Measurements from ENCODE around the gene CD209. TPM values are rescaled to one million over a fixed set of nuclear protein-coding genes. Genes with fewer than 3 reads are reported as not detected.
A peak's percentile ranks its signal among the peaks of the same experiment; 100 is the strongest.
"Not testable (repeated sequence)": the region's sequence is repeated elsewhere in the genome, so short reads cannot be mapped to it uniquely, and the experiment has no call there.

The CD209 gene
- polyA plus RNA-seq, 3 donors = 1.1 to 2.1 (median 1.8) TPM

GRCh38 chr19:7795555-7796161, 48.3 kb upstream of the CD209 start:
- TF ChIP-seq, protein P1, sequence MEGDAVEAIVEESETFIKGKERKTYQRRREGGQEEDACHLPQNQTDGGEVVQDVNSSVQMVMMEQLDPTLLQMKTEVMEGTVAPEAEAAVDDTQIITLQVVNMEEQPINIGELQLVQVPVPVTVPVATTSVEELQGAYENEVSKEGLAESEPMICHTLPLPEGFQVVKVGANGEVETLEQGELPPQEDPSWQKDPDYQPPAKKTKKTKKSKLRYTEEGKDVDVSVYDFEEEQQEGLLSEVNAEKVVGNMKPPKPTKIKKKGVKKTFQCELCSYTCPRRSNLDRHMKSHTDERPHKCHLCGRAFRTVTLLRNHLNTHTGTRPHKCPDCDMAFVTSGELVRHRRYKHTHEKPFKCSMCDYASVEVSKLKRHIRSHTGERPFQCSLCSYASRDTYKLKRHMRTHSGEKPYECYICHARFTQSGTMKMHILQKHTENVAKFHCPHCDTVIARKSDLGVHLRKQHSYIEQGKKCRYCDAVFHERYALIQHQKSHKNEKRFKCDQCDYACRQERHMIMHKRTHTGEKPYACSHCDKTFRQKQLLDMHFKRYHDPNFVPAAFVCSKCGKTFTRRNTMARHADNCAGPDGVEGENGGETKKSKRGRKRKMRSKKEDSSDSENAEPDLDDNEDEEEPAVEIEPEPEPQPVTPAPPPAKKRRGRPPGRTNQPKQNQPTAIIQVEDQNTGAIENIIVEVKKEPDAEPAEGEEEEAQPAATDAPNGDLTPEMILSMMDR (IDR thresholded peaks at IDR 0.05) = no peak
- H3K9me3 ChIP-seq (replicated peaks in 1 of 2; ENCODE audit: control insufficient read depth in 1 of 2, insufficient read depth in 1 of 2, low read length in 2 of 2) = peaks cover 0 to 6% of the 10 kb centered on the region in 2 donors
- H3K27ac ChIP-seq (ENCODE audit: low read depth in 1 of 2, low read length in 2 of 2) = no peak overlapping the region
- H3K79me2 ChIP-seq (ENCODE audit: insufficient read depth, low read length) = no peaks in the 10 kb centered on the region
- Mint-ChIP-seq H3K4me1 (peaks cover 12% of the 10 kb centered on the region), H3K27me3 (ENCODE audit: low read depth in 3 of 3) (peaks cover 0 to 9% (median 7%) of the 10 kb centered on the region in 3 donors), H3K36me3 (peaks cover 3% of the 10 kb centered on the region in 2 donors), H3K27ac (no peak overlapping the region), H3K9me3 (peaks cover 0 to 15% (median 8%) of the 10 kb centered on the region in 7 donors), H3K4me3 (no peak overlapping the region)
- intact Hi-C loops (cut with micrococcal nuclease) = loop anchor here (5.0 kb wide), 2 partner anchors 48 to 108 kb away; partner anchors contain the start of gene CD209 (in 1 of the 2)
- H3K36me3 ChIP-seq (replicated peaks in 1 of 2; ENCODE audit: control insufficient read depth in 1 of 2, insufficient read depth in 2 of 2, low read length in 2 of 2) = no peaks in the 10 kb centered on the region
- H3K9ac ChIP-seq (ENCODE audit: insufficient read depth, low read length, poor library complexity, severe bottlenecking) = no peak overlapping the region
- no peaks in the 10 kb centered on the region for H4K20me1 ChIP-seq (ENCODE audit: insufficient read depth, low read length)
- no peak overlapping the region for H2AFZ ChIP-seq (ENCODE audit: insufficient read depth, low read depth, low read length, poor library complexity, severe bottlenecking)
- peaks cover 14 to 18% of the 10 kb centered on the region in 2 donors for H3K4me1 ChIP-seq (ENCODE audit: control insufficient read depth in 1 of 2, insufficient read depth in 2 of 2, low read length in 2 of 2)
- H3K4me3 ChIP-seq (replicated peaks in 1 of 3; ENCODE audit: low read depth in 2 of 3, low read length in 3 of 3) = no peak overlapping the region
- peaks cover 0 to 1% of the 10 kb centered on the region in 2 donors for H3K27me3 ChIP-seq (ENCODE audit: control insufficient read depth in 2 of 2, insufficient read depth in 2 of 2, low read length in 2 of 2)
- no CpG with 5 or more reads among the region's 8 CpGs for WGBS (ENCODE audit: insufficient coverage)
- no peak overlapping the region for H3K4me2 ChIP-seq (replicated peaks; ENCODE audit: extremely low read depth, low read length, poor library complexity, severe bottlenecking)
- DNase-seq = no peak

DNA sequence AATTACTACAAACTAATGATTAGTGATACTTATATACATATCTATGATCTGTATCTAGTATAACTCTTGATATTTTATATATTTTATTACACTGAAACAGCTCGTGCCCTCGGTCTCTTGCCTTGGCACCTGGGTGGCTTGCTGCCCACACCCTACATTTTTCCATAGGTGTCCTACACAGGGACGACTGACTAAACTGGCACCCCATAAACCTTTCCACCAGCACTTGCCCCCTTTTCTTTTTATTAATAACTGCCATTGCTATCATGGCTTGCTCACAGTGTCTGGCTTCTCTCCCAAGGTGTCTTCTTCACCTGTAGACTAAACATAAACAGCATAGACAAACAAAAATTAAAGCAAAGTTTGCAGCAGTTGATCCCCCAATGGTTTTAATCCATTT, 46.2 kb upstream of the CD209 start:
- H3K9me3 ChIP-seq (replicated peaks in 1 of 2; ENCODE audit: control insufficient read depth in 1 of 2, insufficient read depth in 1 of 2, low read length in 2 of 2) = peaks cover 0 to 3% of the 10 kb centered on the region in 2 donors
- H3K27ac ChIP-seq (ENCODE audit: low read depth in 1 of 2, low read length in 2 of 2) = no peak overlapping the region
- H3K27ac Mint-ChIP-seq = no peak overlapping the region
- H4K20me1 ChIP-seq (ENCODE audit: insufficient read depth, low read length) = no peaks in the 10 kb centered on the region
- no peak overlapping the region for H3K4me3 ChIP-seq (replicated peaks in 1 of 3; ENCODE audit: low read depth in 2 of 3, low read length in 3 of 3)
- WGBS (ENCODE audit: insufficient coverage) = 71% methylated on average over 1 of the region's 3 CpGs
- H3K36me3 Mint-ChIP-seq = peaks cover 3 to 6% of the 10 kb centered on the region in 2 donors
- H3K4me2 ChIP-seq (replicated peaks; ENCODE audit: extremely low read depth, low read length, poor library complexity, severe bottlenecking) = no peak overlapping the region
- H3K27me3 Mint-ChIP-seq (ENCODE audit: low read depth in 3 of 3) = peaks cover 12 to 30% (median 21%) of the 10 kb centered on the region in 3 donors
- H3K36me3 ChIP-seq (replicated peaks in 1 of 2; ENCODE audit: control insufficient read depth in 1 of 2, insufficient read depth in 2 of 2, low read length in 2 of 2) = no peaks in the 10 kb centered on the region
- intact Hi-C loops (cut with micrococcal nuclease) = no loop called here
- H3K79me2 ChIP-seq (ENCODE audit: insufficient read depth, low read length) = no peaks in the 10 kb centered on the region
- H3K27me3 ChIP-seq (ENCODE audit: control insufficient read depth in 2 of 2, insufficient read depth in 2 of 2, low read length in 2 of 2) = peaks cover 6 to 23% of the 10 kb centered on the region in 2 donors
- peaks cover 9% of the 10 kb centered on the region for H3K4me1 Mint-ChIP-seq
- no peak overlapping the region for H3K4me3 Mint-ChIP-seq
- H3K9me3 Mint-ChIP-seq = peaks cover 0 to 27% (median 15%) of the 10 kb centered on the region in 7 donors
- H3K9ac ChIP-seq (ENCODE audit: insufficient read depth, low read length, poor library complexity, severe bottlenecking) = no peak overlapping the region
- TF ChIP-seq, protein P1 (IDR thresholded peaks at IDR 0.05) = no peak
- H3K4me1 ChIP-seq (ENCODE audit: control insufficient read depth in 1 of 2, insufficient read depth in 2 of 2, low read length in 2 of 2) = peaks cover 12 to 13% of the 10 kb centered on the region in 2 donors
- H2AFZ ChIP-seq (ENCODE audit: insufficient read depth, low read depth, low read length, poor library complexity, severe bottlenecking) = no peak overlapping the region
- DNase-seq = no peak

- H3K27ac ChIP-seq (ENCODE audit: low read depth in 1 of 2, low read length in 2 of 2); H3K4me3 Mint-ChIP-seq; H3K4me3 ChIP-seq (replicated peaks in 1 of 3; ENCODE audit: low read depth in 2 of 3, low read length in 3 of 3); H3K36me3 Mint-ChIP-seq; intact Hi-C loops (cut with micrococcal nuclease); H2AFZ ChIP-seq (ENCODE audit: insufficient read depth, low read depth, low read length, poor library complexity, severe bottlenecking); H3K9me3 ChIP-seq (replicated peaks in 1 of 2; ENCODE audit: control insufficient read depth in 1 of 2, insufficient read depth in 1 of 2, low read length in 2 of 2); DNase-seq; H3K4me2 ChIP-seq (replicated peaks; ENCODE audit: extremely low read depth, low read length, poor library complexity, severe bottlenecking); H4K20me1 ChIP-seq (ENCODE audit: insufficient read depth, low read length); H3K79me2 ChIP-seq (ENCODE audit: insufficient read depth, low read length); H3K36me3 ChIP-seq (replicated peaks in 1 of 2; ENCODE audit: control insufficient read depth in 1 of 2, insufficient read depth in 2 of 2, low read length in 2 of 2); H3K9ac ChIP-seq (ENCODE audit: insufficient read depth, low read length, poor library complexity, severe bottlenecking): not testable (repeated sequence)
- peaks cover 0 to 33% (median 17%) of the 10 kb centered on the region in 7 donors for H3K9me3 Mint-ChIP-seq
- peaks cover 20 to 21% of the 10 kb centered on the region in 2 donors for H3K4me1 ChIP-seq (ENCODE audit: control insufficient read depth in 1 of 2, insufficient read depth in 2 of 2, low read length in 2 of 2)
- peaks cover 12% of the 10 kb centered on the region for H3K4me1 Mint-ChIP-seq
- peaks cover 19 to 37% (median 28%) of the 10 kb centered on the region in 3 donors for H3K27me3 Mint-ChIP-seq (ENCODE audit: low read depth in 3 of 3)
- WGBS (ENCODE audit: insufficient coverage) = 96% methylated on average over 4 of the region's 7 CpGs
- peaks cover 10 to 31% of the 10 kb centered on the region in 2 donors for H3K27me3 ChIP-seq (ENCODE audit: control insufficient read depth in 2 of 2, insufficient read depth in 2 of 2, low read length in 2 of 2)
- H3K27ac Mint-ChIP-seq = peak overlapping the region in 1 of 7 donors; percentile 70
Measured at GRCh38 chr19:7792701-7793100, 45.4 kb upstream of the CD209 start.

Data from CD14-positive monocyte (primary cell).